DMS53 (cell line): Measurements from ENCODE around the gene TPGS1.
A peak's percentile ranks its signal among the peaks of the same experiment; 100 is the strongest.

ENCODE experiments used
- DNase-seq: peaks from one replicate; lab custom pipeline; 2025; lab: John Stamatoyannopoulos, UW

The TPGS1 gene

DNA sequence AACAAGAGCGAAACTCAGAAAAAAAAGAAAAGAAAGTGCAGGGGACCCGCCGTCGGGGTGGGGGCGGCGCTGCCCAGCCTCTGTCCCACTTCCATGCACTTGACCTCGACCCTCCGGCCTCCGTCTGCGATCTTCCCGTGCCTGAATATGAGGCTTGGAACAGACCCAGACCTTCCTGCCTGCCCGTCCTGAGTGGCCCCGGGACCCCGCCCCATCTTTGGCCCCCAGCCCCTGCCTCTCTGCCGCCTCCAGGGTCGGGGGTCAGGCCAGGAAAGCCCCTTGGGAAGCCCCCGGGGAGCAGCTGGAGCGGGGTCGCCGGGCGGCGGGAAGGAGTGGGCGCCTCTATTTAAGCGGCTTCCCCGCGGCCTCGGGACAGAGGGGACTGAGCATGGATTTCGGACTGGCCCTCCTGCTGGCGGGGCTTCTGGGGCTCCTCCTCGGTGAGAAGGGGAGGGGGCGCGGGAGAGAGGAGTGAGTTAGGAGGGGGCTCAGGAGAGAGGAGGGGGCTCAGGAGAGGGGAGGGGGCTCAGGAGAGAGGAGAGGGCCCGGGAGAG is 11.1 kb upstream of the TPGS1 start, which contains the start of gene MADCAM1:
MADCAM1 (plus strand) TSS at position 375 of the 554 bp plus-strand sequence; CDS start at position 389, 14 bp downstream.
- DNase-seq = no peak

DNA sequence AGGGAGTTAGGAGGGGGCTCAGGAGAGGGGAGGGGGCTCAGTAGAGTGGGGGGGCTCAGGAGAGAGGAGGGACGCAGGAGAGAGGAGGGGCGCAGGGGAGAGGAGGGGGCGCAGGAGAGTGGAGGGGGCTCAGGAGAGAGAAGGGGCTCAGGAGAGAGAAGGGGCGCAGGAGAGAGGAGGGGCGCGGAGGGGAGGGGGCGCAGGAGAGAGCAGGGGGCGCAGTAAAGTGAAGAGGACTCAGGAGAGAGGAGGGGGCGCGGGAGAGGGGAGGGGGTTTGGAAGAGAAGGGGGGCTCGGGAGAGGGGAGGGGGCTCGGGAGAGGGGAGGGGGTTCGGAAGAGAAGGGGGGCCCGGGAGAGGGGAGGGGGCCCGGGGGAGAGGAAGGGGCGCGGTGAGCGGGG is 10.3 kb upstream of the TPGS1 start:
- DNase-seq = no peak

- DNase-seq = no peak
Observed at GRCh38 chr19:497491-497868, 9.8 kb upstream of the TPGS1 start.

- peak; percentile 30 for DNase-seq
Observed at GRCh38 chr19:497869-498510, 9.3 kb upstream of the TPGS1 start.

GRCh38 chr19:498511-498891 is 8.8 kb upstream of the TPGS1 start:
- DNase-seq = no peak

GRCh38 chr19:498977-499623 is 8.2 kb upstream of the TPGS1 start:
- no peak for DNase-seq

DNA sequence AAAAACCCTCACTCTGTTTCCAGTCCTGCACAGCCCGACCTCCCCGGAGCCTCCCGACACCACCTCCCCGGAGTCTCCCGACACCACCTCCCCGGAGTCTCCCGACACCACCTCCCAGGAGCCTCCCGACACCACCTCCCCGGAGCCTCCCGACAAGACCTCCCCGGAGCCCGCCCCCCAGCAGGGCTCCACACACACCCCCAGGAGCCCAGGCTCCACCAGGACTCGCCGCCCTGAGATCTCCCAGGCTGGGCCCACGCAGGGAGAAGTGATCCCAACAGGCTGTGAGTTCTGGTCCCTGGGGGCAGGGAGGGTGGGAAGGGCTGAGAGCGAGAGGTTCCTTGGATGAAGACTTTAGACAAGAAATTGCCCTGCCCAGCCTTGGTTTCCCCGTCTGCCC is 5.7 kb upstream of the TPGS1 start:
- no peak for DNase-seq

- no peak for DNase-seq
Observed at GRCh38 chr19:504616-505015, 2.7 kb upstream of the TPGS1 start.

GRCh38 chr19:506404-507285 is 652 bp upstream of the TPGS1 start:
- peak; percentile 98 for DNase-seq

DNA sequence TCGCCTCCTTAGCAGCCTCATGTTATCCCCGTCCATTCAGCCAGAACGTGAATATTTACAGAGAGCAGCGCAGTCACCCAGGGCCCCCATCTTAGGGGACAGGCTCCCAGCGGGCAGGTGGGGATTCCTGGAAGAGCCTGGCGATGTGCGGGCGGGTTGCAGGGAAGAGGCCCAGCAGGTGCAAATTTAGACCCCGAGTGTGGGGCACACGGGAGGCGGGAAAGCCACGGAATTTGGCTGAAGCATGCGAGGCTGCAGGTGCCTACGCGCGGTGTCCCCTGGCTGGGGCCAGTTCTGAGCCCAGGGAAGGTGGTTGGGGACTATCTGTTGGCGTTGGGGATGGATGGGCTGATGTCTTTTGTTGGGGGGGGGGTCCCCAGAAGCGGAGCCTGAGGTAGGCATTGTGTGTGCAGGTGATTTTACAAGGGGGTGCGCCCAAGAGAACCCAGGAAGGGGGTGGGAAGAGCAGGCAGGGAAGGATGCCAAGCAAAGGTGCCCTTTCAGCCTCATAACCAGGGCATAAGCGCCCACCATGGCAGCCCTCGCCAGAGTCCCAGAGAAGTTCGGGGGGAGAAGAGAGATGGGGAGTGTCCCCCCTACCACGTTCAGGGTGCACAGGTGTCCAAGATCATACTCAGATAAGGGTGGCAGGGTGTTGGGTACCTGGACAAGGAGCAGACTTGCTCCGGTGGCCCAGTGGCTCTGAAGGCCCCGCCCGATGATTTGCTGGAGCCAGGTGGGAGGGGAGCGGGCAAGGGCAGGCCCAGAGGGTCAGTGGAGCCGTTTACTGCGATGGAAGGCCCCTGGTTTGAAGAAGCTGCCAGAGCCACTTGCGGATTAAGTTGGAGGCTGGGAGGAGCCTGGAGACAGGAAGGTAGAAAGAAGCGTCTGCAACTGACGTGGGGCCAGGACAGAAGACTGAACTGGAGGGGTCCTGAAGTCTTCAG is 1.2 kb downstream of the TPGS1 start:
- no peak for DNase-seq

- DNase-seq = peak; percentile 91
Observed at GRCh38 chr19:510606-511100, 3.4 kb downstream of the TPGS1 start.

GRCh38 chr19:511101-511851 is 4.0 kb downstream of the TPGS1 start:
- DNase-seq = peak; percentile 97

DNA sequence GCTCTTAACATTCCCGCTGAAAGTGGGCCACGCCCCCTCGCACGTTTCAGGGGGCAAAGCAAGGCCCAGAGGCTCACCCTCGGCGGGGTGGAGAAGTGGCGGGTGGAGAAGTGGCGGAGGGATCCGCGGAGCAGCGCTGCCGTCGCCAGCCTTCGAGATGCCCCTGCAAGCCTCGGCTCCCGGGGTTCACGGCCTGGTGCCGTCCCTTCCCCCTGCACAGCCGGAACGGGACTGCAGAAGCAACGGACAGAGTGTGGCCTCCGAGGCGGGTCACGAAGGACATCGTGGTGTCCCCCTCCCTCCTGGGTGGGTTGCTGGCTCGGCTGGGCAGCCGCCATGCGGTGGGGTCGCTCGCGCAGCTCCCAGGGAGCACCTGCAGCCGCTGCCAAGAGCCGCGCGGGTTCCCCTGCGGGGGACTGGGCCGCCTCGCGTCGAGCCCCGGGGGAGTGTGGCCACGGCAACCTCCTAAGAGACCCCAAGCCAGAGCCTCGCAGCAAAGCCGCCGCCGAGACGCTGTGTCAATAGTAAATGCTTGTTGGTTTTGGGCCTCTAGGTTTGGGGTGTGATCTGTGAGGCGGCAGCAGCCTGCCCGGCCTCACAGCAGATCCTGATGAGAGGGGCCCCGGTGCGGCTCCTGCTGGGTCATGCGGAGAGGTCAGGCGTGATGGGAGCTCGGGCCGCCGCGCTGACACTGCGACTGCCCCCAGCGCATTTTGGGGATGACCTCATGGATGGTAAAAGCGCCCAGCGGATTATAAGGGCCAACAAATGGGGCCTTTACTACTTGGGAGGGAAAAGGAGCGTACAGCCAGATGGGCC is 5.5 kb downstream of the TPGS1 start:
- peak; percentile 90 for DNase-seq

GRCh38 chr19:513368-514165 is 6.3 kb downstream of the TPGS1 start:
- DNase-seq = no peak

GRCh38 chr19:514166-514663 is 6.9 kb downstream of the TPGS1 start:
- DNase-seq = no peak

- DNase-seq = no peak
Observed at GRCh38 chr19:517721-518597, 10.7 kb downstream of the TPGS1 start.

GRCh38 chr19:518598-519231 is 11.4 kb downstream of the TPGS1 start:
- DNase-seq = no peak
